Muscle of arm (tissue), 14 donors: Measurements from ENCODE around the gene HOXB3. TPM values are rescaled to one million over a fixed set of nuclear protein-coding genes. Genes with fewer than 3 reads are reported as not detected.

Experiments used
- DNase-seq: peaks from one replicate; pipeline ENCODE4 v3.0.0-alpha.2; 2013
- long read RNA-seq, 11 donors: transcript quantifications; one replicate each; lab custom pipeline, GENCODE V29; 2026
- polyA plus RNA-seq, 12 donors: library from polyadenylated mRNA; unstranded; fragments of 120-200 nt; gene quantifications; one replicate each; pipeline ENCODE4 v1.2.1, GENCODE V29; 2013; ENCODE audit not compliant: insufficient read length in 12 of 12

HOXB3 gene
- 10 to 100 TPM in 9 of 12 donors, 1 to 10 TPM in 2, not detected in 1; 4.0 to 42.9 (median 13.4) TPM for polyA plus RNA-seq
- long read RNA-seq, donor 1, full-length matches to known transcripts = 3 of 19 reads
- long read RNA-seq, donor 1, partial matches to known transcripts = 11 of 19 reads
- long read RNA-seq, donor 1, other reads (novel, unspliced or antisense) = 5 of 19 reads
- long read RNA-seq, donor 2, full-length matches to known transcripts = 2 of 2 reads
- long read RNA-seq, donor 2, partial matches to known transcripts = 0 of 2 reads
- long read RNA-seq, donor 2, other reads (novel, unspliced or antisense) = 0 of 2 reads
- long read RNA-seq, donor 3 = 0 reads
- long read RNA-seq, donor 4 = 0 reads
- long read RNA-seq, donor 5 = 0 reads
- long read RNA-seq, donor 6 = 0 reads
- long read RNA-seq, donor 7, full-length matches to known transcripts = 1 of 1 reads
- long read RNA-seq, donor 7, partial matches to known transcripts = 0 of 1 reads
- long read RNA-seq, donor 7, other reads (novel, unspliced or antisense) = 0 of 1 reads
- long read RNA-seq, donor 8 = 0 reads
- long read RNA-seq, donor 9, partial matches to known transcripts = 0 of 1 reads
- long read RNA-seq, donor 9, other reads (novel, unspliced or antisense) = 0 of 1 reads
- long read RNA-seq, donor 10, full-length matches to known transcripts = 2 of 2 reads
- long read RNA-seq, donor 10, partial matches to known transcripts = 0 of 2 reads
- long read RNA-seq, donor 10, other reads (novel, unspliced or antisense) = 0 of 2 reads
- long read RNA-seq, donor 11 = 0 reads

DNA sequence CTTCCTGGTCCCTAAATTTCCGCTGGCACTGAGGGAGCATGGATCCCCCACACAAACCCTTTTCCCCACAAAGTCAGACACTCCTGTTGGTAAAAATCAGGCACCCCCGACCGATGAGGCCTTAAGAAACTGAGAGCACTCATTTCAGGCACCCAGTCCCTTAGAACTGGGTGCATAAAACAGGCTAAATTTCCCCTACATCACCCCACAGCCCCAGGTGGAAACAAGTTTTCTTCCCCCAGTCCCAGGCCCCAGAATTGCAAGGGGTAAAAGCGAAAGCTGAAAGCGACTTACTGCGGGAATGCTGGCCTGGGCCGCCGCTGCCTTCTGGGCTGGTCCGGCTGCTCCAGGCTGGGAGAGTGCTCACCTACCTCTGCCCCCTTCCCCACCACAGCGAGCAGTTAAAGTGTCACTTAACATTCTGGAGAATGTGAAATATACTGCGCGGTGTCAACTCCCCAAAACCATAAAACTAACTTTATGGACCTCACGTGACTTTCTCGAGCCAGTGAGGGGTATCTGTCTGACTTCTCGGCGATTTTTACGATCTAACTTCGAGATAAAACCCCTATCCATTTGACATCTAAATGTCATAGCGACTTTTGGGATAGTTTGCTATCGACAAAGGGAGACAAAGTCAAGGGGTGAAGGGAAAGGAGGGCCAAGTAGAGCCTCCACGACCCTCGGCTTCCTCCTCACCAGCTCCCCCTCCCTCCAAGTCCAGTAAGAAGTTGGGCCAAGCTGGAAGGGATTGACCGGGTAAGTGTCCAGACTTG is at the start of gene HOXB3:
TSS of gene HOXB3 (minus strand) at position 411 of the 776 bp plus-strand sequence. CDS start 37,767 bp downstream, outside the sequence.
- no peak for DNase-seq

DNA sequence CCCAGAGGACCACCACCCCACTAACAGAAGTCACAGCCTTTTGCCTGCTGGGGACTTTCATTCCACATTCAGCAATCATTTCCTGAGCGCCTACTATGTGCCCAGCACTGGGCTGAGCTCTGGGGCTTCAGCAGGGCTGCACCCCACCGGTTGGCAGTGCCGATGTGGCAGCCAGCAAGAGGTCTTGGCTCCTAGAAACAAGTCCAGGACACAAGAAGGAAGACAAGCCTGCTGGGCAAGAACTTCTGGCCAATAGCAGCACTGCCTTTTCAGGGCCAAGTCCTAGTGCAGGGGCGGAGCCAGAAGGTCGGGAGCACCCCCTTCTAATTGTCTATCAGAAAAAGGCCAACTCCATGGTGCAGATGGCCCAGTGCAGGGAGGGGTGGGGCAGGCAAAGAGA is 49.1 kb upstream of the HOXB3 start:
- DNase-seq = no peak

DNA sequence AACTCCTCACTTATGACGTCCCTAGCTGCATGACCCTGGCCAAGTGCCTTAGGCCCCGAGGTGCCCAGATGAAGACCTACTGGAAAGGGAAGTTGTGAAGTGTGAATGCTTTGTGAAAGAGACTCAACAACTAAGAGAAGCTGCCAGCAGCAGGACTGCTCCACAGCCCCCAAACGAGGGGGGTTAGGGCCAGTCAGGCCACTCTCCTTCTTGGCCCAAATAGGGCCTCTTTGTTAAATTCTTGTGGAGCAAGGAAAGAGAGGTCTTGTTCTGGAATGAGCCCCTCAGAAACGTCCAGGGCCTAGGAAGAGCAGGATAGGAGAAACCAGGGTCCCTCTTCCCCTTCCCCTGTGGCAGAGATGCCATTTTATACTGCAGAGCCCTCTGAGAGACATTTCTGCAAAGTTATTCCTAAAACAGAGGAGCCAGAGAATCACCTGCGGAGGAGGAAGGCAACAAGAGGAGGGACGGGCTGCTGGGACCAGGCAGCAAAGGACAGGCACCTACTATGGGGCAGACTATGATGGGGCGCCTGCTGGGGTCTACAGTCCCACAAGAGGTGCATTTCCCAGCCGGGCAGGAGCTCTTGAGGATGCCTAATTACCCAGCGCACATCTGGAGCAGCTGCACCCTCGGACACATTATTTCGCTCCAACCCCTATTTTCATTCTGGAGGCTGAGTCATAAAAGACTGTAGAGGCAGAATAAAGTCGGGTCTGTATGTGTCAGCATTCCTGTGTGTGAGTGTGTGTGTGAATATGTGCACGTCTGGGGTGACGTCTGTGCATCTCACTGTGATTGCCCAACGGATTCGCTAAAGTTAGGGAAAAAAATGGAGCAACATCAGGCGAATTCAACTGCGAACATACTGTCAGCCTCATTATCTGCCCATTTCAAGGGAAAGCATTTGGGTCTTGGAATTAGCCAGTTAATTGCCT is 47.6 kb upstream of the HOXB3 start:
- no peak for DNase-seq

DNA sequence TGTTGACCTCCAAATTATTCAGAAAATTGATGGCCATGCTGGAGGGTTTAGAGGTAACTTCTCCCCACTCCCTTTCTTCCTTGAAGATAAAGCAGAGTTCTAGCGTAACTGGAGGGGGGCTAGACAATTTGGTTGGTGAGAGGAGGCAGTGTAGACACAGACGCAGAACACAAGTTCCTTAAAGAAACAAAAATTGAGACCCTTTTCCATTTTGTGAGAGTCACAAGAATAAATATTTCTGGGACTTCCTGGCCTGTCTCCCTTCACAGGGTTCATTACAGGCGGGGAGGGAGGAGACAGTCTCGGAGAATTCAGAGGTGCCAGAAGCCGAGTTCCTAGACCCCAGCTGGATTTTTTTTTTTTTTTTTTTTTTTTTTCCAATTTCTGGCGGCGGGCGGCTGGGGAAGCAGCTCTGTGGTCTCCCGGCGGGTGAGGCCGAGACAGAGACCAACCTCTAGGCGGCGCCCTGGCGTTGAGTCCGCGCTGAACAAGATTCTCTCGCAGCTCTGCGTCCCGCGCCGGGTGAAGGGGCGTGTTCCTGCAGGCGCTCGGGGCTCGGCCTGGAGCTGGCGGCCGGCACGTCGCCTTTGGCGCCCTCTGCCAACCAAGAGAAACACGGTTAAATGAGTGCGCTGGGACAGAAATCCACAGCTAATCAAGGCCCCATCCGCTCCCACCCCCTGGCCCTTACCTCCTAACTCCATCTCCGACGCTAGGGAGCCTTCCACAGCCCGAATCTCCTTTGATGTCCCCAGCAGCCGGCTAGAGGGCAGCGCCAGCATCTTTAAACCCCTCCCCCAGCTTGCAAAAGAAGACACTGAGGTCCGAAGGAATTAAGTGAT is 46.4 kb upstream of the HOXB3 start:
- DNase-seq = peak; percentile 53

DNA sequence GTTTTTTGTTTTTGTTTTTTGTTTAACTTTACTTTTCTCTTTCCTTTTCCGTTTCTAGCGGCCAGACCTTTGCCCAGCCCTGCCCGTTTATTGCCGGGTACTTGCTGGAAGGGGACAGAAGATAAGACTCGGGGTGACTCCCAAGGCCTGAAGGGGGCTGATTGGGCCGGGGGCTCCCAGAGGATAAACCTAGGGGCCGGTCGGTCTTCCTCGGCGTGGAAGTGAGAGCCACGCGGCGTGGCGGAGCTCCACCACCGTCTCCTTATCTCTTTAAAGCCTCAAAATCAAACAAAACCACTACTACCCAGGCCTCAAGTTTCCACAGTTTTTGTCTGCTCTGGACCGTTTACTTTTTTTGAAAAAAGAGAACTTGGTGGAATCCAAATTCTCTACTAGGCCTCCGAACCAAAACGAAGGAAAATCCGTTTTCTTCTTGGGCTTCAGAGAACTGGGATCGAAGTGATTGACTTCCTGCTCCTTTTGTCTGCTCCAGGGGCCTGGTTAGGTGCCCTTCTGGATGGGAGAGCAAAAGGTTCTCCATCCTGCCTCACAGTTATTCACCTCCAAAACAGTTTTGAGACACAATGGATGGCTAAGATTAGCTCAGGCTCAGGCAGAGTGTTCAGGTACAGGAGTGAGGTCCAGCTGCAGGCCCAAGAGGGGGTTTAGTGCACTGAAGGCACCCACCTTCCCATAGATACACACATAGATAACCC is 44.6 kb upstream of the HOXB3 start:
- DNase-seq = no peak

DNA sequence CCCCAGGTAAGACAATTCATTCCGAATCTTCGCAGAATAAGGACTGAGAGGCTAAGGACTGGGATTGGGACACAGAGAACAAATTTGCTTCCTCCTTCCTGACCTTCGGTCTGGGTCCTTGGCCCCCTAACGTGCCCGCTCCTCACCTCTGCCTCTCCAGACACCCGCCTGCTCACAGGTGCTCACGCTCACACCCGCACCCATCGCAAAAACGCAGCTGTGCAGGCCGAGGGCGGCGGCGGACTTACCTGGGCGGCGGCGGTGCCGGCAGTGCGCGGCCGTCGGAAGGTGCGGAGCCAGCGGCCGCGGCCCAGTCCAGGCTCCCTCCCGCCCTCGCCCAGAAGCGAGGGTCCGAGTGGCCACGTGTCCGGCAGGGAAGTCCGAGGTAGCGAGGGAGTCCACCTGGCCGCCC is 43.2 kb upstream of the HOXB3 start:
- no peak for DNase-seq

DNA sequence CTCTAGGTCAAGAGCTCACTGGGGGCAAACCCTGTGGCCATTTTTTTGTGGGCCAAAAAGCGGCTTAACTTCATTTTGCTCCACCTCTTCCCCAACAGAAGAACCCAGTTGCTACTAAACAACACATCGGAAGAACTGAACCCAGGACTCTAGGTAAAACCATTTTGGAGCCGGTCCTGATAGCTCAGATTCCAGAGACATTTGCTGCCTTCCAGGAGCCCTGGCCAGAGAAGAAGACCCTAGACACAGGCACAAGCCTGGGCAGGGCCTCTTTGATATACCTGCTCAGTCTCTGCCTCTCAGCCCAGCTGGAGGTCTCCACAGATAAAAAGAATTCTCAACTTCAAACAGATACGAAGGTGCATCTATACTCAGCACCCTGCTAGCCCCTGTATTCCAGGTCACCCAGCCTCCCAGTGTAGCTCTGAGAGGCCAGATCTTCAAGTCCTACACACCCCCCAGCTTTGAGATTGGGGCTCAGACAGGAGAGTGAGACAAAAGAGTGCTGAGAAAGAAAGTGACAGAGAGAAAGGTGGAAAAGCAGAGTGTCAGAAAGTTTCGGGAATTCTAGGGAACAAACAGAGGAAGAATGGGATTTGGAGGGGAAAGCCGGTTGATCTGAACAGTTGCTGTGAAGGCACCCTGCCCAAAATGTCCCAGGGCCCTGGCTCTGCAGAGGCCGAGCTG is 42.7 kb upstream of the HOXB3 start:
- DNase-seq = no peak

DNA sequence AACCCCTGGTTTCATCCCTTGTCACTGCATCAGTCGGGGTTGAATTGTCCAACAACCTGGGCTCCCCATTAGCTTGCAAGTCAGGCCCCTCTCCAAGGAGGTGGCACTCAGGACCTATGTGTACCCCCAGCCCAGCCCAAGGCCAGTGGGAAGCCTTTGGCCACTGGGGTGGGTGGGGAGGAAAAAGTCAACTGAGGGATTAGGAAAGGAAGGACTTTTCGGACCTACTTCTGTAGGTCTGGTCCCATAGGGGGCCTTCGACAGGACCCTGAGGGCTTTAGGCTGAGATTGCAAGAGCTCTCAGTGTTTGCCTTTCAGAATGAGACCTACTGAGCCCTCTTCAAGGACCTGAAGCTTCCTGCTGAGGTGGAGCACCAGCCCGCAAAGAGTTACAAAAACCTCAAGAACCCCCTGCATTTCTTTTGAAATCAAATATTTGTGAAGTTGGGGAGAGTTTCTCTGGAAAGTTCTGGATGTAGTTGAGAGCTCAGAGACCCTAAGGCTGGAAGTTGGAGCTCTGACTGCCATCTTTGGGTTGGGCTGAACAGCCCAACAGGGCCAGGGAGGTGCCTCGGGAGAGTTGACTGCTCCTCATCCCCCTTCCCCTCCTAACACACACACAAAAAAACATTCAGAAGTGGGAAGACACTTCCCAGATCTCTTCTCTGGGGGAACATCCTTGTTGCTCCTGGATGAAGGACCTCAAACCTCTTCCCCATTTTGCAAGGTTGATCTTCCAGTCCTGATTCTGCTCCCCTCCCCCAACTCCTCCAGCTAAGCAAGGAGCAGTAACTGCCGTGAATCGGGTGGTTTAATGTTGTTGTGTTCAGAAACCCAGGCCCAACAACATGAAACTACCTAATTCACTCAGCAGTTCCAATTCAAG is 41.9 kb upstream of the HOXB3 start:
- no peak for DNase-seq

DNA sequence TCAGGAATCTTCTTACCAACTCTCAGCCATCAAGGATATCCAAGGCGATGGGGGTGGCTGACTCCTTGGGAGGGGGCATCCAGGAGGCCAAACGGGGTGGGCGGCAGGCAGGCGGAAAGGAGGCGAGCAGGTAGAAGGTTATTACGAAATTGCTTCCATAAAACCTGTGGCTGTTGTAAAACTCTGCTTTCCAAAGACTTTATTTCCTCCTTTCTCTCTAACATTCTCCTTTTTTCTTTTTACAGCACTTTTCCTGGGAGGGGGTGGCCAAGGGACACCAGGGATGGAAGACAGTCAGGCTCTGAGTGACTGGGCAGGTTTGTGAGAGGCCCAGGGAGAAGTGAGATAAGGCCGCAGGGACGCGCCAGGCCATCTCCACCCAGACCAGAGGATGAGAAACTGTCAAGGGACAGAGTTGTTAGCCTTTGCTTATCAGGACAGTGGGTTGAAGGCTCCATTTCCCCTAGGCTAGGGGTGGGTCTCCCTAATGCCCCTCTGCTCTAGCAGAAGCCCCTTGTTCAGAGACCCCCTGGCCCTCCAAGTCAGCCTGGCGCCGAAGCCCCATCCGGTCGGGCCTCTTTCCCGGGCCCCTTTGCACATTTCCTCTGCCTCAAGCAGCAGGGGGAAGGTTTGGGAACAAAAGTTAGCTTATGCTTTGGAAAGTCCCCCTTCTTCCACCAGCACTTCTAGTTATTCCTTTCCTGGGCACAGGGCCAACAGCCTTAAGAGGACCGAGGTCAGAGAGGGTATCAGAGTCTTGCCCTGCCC is 41.1 kb upstream of the HOXB3 start:
- DNase-seq = no peak

DNA sequence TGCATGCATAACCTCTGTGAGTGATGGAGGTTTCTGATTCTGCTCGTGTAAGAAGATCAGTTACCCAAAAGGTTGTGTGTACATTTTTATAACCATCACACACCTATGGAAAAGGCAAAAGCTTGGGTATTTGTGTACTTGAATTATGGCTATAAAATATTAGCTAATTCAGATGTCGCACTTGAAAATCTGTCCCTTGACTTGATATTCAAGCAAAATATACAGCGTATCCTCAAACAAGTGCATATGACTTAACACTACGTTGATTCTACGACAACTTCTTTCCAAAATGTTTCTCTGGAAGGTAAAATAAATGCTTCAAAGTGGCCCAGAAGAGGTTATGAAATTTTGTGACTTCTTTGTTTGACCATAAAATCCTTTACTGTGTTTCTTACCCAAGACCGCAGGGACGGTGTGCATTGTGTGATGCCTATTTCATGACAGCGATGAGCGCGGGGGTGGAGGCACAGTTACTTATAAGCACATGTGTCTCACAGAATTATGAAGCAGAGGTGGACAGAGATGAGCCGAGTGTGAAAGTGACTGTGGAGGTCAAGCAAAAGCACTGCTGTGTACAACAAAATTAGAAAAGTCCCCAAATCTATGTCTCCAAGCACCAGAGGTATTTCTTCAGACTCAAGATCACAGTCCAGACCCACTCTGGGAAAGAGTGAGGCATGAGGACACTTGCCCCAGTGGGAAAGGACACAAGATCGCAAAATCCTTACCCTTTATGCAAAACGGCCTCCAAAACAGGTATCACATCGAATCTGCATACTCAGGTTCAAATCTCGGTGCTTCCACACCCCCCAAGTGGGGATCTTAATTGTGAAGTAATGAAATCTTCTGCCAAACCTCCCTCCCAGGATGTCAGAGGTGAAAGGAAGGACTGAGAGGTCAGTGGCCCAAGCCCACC is 40.2 kb upstream of the HOXB3 start:
- DNase-seq = no peak

DNA sequence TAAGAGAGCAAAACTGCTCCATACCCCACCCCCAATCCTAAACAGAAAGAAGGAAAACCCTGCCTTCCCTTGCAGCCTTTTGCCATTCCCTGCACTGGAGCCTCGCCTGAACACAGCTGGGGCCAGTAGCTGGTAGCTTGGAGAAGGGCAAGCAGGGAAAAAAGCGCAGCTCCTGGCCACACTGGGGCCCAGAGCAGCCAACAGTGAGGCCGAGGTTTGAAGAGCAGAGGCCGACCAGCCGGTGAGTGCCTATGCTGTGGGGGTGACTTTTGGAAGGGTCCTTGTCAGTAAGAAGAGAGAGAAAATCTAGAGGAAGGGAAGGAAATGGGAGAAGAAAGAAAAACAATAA is 39.3 kb upstream of the HOXB3 start:
- no peak for DNase-seq

DNA sequence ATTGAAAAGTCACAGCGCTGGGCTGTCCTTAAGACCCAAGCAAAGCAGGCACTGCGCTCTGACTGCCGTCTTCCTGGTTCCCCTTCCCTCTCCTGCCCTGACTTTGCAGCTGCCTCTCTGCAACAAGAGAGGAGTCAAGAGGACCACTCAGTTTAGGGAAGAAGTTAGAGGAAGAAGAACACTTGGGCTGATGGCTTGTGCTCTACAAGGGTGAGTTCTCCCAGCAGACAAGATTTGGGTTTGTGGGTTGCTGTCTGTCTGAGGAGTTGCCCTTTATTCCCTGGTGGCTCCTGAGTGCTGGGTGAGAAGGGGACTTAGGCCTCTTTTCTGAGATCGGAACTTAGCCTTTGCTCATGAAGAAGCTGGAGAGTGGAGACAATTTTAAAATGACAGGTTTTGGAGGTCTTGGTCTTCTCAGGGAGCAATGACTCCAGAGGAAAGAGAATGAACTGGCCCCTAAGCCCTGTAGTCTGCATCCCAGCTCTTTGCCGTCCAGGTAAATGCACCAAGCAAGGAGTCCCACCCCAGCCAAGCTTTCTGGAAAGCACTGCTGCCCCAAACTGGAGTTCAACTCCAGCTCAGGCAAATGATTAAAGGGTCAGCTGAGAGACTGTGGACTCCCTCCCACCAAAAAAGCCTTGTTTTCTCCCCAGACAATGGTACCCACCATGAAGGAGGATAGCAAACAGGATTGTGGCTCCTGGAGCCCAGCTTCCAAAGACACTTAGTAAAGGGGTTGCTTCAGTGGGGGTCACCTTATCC is 38.8 kb upstream of the HOXB3 start:
- no peak for DNase-seq

DNA sequence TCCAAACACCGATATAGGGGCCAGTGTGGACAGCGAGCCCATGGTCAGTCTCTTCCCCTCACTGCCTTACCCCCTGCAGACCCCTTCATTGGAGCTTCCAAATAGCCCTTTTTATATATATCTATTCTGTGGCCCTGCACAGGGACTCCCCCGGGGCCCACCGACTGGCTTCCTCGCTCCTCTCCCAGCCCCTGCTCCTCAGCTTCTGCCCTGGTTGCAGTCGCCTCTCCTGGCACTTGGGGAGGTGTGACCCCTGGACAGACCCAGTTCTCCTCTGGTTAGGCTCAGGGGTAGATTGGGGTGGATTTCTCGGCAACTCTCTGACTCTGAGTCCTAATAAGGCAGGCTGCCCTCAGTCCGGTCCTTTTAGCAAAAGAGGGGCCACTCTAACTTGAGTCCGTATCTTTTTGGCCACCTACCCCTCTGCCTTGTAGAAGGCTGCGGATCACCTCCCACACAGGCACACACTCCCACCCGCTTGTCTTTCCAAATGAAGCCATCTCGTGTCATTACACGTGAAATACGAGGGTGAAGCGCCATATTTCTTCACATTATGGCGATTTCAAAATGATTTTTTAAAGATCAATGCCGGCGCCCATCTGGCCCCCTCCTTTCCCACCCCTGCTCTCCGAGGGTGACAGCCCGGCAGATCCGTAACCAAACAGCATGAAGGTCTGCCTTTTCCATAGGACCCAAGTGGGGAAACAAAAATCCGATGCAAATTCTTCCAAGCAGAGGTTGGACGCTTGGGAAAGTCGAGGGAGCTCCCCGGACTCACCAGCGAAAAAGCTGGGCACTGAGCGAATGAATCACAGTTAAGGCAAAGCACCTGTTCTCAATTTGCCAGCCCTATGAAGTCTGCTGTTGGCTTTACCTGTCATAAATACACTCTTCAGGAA is 37.8 kb upstream of the HOXB3 start:
- DNase-seq = no peak

DNA sequence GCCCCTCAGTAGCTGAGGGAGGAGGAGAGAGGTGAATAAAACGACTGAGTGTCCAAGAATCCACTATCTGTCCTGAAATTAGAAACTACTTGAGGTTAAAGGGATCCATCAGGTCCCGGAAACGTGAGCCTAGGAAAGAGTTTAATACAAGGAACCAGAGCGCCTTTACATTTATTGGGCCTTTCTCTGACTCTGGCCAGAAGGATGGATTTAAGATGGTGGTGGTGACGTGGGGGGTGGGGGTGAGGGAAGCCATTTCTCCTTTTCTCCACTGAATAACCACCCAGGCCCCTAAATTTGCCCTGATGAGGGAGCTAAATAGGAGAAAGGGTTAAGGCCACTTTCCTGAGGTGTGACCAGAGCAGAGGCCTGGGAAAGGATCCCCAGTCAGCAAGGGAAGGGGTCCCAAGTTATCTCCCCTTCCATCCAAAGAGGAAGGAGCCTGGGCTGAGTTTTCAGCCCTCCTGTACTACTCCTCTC is 37.1 kb upstream of the HOXB3 start:
- DNase-seq = no peak
